HepG2 (cell line): Measurements from ENCODE around the gene HTR4. TPM values are rescaled to one million over a fixed set of nuclear protein-coding genes. Genes with fewer than 3 reads are reported as not detected.

Experiments
- ATAC-seq: fragments of 200-7000 bp; cut with Tn5 transposase; 3 replicates; pipeline ENCODE4 v1.9.1; 2020; ENCODE audit warnings: mild to moderate bottlenecking, moderate library complexity
- BruUV-seq: library from RNA; stranded (reverse); fragments of 400-500 nt; replicated peaks from 2 replicates; lab custom pipeline; 2021; lab: Mats Ljungman, UMichigan
- CTCF ChIA-PET: fragments of 300-600 bp; formaldehyde crosslinking; extraction: SDS; loops from one replicate; lab custom pipeline; 2021; ENCODE audit warnings: low total read pairs, inconsistent platforms, low intra/inter-chr PET ratio; lab: Yijun Ruan, JAX
- POLR2A ChIA-PET: fragments of 350-600 bp; sonication (Branson Sonifier 250); formaldehyde crosslinking; loops from one replicate; lab custom pipeline; 2020; ENCODE audit warnings: antibody characterized with exemption, inconsistent platforms; lab: Yijun Ruan, JAX
- DNase-seq: peaks from one replicate; pipeline ENCODE4 v3.0.0-alpha.2; 2015; ENCODE audit warnings: low spot score
- FAIRE-seq: peaks from 3 replicates; lab custom pipeline; 2011; peaks lifted over from hg19 to GRCh38; lab: Jason Lieb, UNC
- H2AFZ ChIP-seq: one replicate; pipeline ENCODE4 v1.6.1; 2011; ENCODE audit warnings: low read length, inconsistent platforms
- H3K27ac ChIP-seq: fragments of 300-600 bp; 3 replicates; pipeline ENCODE4 v1.8.0; 2011; ENCODE audit warnings: mixed run types, mild to moderate bottlenecking, mixed read lengths, low read length, inconsistent platforms; ENCODE audit not compliant: insufficient read depth; ENCODE audit errors: extremely low read length
- H3K27me3 ChIP-seq, 2 experiments: fragments of 200-600 bp in 1 of 2; 2 replicates in 1 of 2; 3 replicates in 1 of 2; pipeline versions ENCODE4 v1.6.0 to v1.8.0; 2011; ENCODE audit warnings: low read length in 2 of 2, mild to moderate bottlenecking in 2 of 2, moderate library complexity in 2 of 2, inconsistent platforms in 1 of 2; ENCODE audit not compliant: insufficient read depth in 2 of 2, control insufficient read depth in 1 of 2
- H3K36me3 ChIP-seq, 2 experiments: fragments of 200-600 bp in 1 of 2; replicated peaks in 1 of 2; 2 replicates in 1 of 2; 3 replicates in 1 of 2; pipeline versions ENCODE4 v1.5.1 to v1.8.0; 2011; ENCODE audit warnings: low read length in 2 of 2, inconsistent platforms in 1 of 2; ENCODE audit not compliant: insufficient read depth in 2 of 2, control insufficient read depth in 1 of 2
- H3K4me1 ChIP-seq: 2 replicates; pipeline ENCODE4 v1.5.1; 2012; ENCODE audit warnings: low read length, inconsistent platforms; ENCODE audit not compliant: insufficient read depth
- H3K4me2 ChIP-seq: 2 replicates; pipeline ENCODE4 v1.6.0; 2011; ENCODE audit warnings: low read depth, low read length, inconsistent platforms
- H3K4me3 ChIP-seq, 3 experiments: fragments of 200-600 bp in 1 of 3; sonication (generic), shearing (Covaris generic) in 1 of 3; replicated peaks in 1 of 3; 2 replicates each; pipeline ENCODE4 v1.5.1; 2011 to 2016; ENCODE audit warnings: low read length in 3 of 3, inconsistent platforms in 2 of 3, low read depth in 2 of 3, mild to moderate bottlenecking in 2 of 3, control low read depth in 1 of 3, mixed read lengths in 1 of 3; ENCODE audit not compliant: insufficient read depth in 1 of 3
- H3K79me2 ChIP-seq: one replicate; pipeline ENCODE4 v1.6.1; 2011; ENCODE audit warnings: low read length, inconsistent platforms; ENCODE audit not compliant: insufficient read depth
- H3K9ac ChIP-seq: 2 replicates; pipeline ENCODE4 v1.6.0; 2011; ENCODE audit warnings: mild to moderate bottlenecking, low read depth, low read length, inconsistent platforms; ENCODE audit not compliant: insufficient read depth
- H3K9me3 ChIP-seq: 2 replicates; pipeline ENCODE4 v1.5.1; 2012; ENCODE audit warnings: mild to moderate bottlenecking, low read length
- H4K20me1 ChIP-seq: 2 replicates; pipeline ENCODE4 v1.6.0; 2011; ENCODE audit warnings: inconsistent platforms, mild to moderate bottlenecking, low read length, moderate library complexity; ENCODE audit not compliant: insufficient read depth
- HNRNPLL ChIP-seq: fragments of 200-400 bp; formaldehyde crosslinking; IDR thresholded peaks from 2 replicates; pipeline ENCODE4 v1.6.1; 2017; ENCODE audit warnings: mild to moderate bottlenecking, low read depth, low read length; ENCODE audit not compliant: poor library complexity, severe bottlenecking
- PITX1 ChIP-seq: sonication (generic); formaldehyde crosslinking; IDR thresholded peaks from 2 replicates; pipeline ENCODE4 v1.5.1; 2020; ENCODE audit warnings: mild to moderate bottlenecking, missing genetic modification reagents
- SIX4 ChIP-seq: sonication (generic); formaldehyde crosslinking; IDR thresholded peaks from 2 replicates; pipeline ENCODE4 v1.4.0; 2020; ENCODE audit warnings: missing genetic modification reagents
- ZBTB7A ChIP-seq: sonication (generic); formaldehyde crosslinking; IDR thresholded peaks from 2 replicates; pipeline ENCODE4 v1.8.0; 2022; ENCODE audit warnings: mild to moderate bottlenecking, missing genetic modification reagents
- ZNF598 ChIP-seq: sonication (generic); formaldehyde crosslinking; IDR thresholded peaks from 2 replicates; pipeline ENCODE4 v1.5.1; 2020; ENCODE audit warnings: mild to moderate bottlenecking, missing genetic modification reagents, borderline replicate concordance
- ZNF678 ChIP-seq: sonication (generic); formaldehyde crosslinking; IDR thresholded peaks from 2 replicates; pipeline ENCODE4 v1.4.0; 2020; ENCODE audit warnings: mild to moderate bottlenecking, missing genetic modification reagents
- ZNF710 ChIP-seq: sonication (generic); formaldehyde crosslinking; IDR thresholded peaks from 2 replicates; pipeline ENCODE4 v1.5.0; 2020; ENCODE audit warnings: mild to moderate bottlenecking, missing genetic modification reagents, borderline replicate concordance
- ZNF773 ChIP-seq: sonication (generic); formaldehyde crosslinking; IDR thresholded peaks from 2 replicates; pipeline ENCODE4 v1.4.0; 2020; ENCODE audit warnings: missing genetic modification reagents, borderline replicate concordance
- WGBS: methylation state at CpG from one replicate; pipeline ENCODE4 v1.1.6; 2017; ENCODE audit warnings: low lambda C conversion rate; 5-methylcytosine and 5-hydroxymethylcytosine counted together
- in situ Hi-C: cut with HindIII; loops from 2 replicates; pipeline ENCODE4 v1.10.0; 2017; ENCODE audit warnings: low pct_unique_long_range_greater_than_20kb; ENCODE audit not compliant: extremely low pct_ligation_motif_present
- intact Hi-C: fragments of 100-400 bp; cut with micrococcal nuclease; formaldehyde crosslinking; loops from one replicate; pipeline ENCODE4 v1.10.0; 2022; ENCODE audit not compliant: unreplicated experiment
- polyA plus RNA-seq, 8 experiments: library from polyadenylated mRNA; depleted of rRNA in 3 of 8; stranded (reverse) in 7 of 8; unstranded in 1 of 8; fragments of >200 nt; fragmentation: Illumina TruSeq in 4 of 8; extraction: Trizol in 4 of 8; gene quantifications; 2 replicates each; pipeline versions ENCODE4 v1.2.1 to v1.2.3, GENCODE V29; 2011 to 2016; ENCODE audit warnings: low read depth in 4 of 8, missing spikeins in 1 of 8, mixed read lengths in 1 of 8; ENCODE audit not compliant: insufficient read depth in 1 of 8
- total RNA-seq, 5 experiments: library from RNA; depleted of rRNA; stranded (reverse); fragments of >200 nt; fragmentation: Illumina TruSeq; extraction: Trizol; gene quantifications; 2 replicates each; pipeline ENCODE4 v1.2.3, GENCODE V29; 2016; ENCODE audit warnings: low read depth in 1 of 5

Gene HTR4
- total and polyA plus RNA-seq, 2 of the 13 experiments (the other 11 are each of a cell fraction or from before 2014, with no cell fraction given), result not detected

GRCh38 chr5:148645527-148645926, 8.8 kb downstream of the HTR4 start (continued):
- no peak for TF ChIP-seq ZNF598 (CRISPR knock-in tag)
- TF ChIP-seq ZNF678 (CRISPR knock-in tag), result no peak
- TF ChIP-seq ZNF710 (CRISPR knock-in tag), result no peak

- no peak for DNase-seq
- H3K27me3 ChIP-seq, result no peaks in the 10 kb centered on the region
- H3K4me3 ChIP-seq, result no peak overlapping the region
- no peak for FAIRE-seq
- no peaks in the 10 kb centered on the region for H3K9me3 ChIP-seq
- ATAC-seq, result no peak
- no peak overlapping the region for H3K4me2 ChIP-seq
- ChIA-PET POLR2A (no interaction called here), CTCF (no interaction called here)
- intact Hi-C loops, result no loop called here
- no peak overlapping the region for H3K27ac ChIP-seq
- H3K4me1 ChIP-seq, result no peaks in the 10 kb centered on the region
- no peaks in the 10 kb centered on the region for H3K79me2 ChIP-seq
- no TSS peak for BruUV-seq
- no peaks in the 10 kb centered on the region for H4K20me1 ChIP-seq
- no peak overlapping the region for H3K9ac ChIP-seq
- H2AFZ ChIP-seq, result no peak overlapping the region
- WGBS, result 2% methylated on average over 4 of the region's 4 CpGs
- no peaks in the 10 kb centered on the region for H3K36me3 ChIP-seq
- in situ Hi-C loops, result no loop called here
- TF ChIP-seq ZBTB7A (CRISPR knock-in tag) (no peak), SIX4 (CRISPR knock-in tag) (no peak), ZNF773 (no peak), HNRNPLL (no peak), PITX1 (CRISPR knock-in tag) (no peak)
Measured at GRCh38 chr5:148641735-148642134, 12.6 kb downstream of the HTR4 start.
